ENCODE measurements around the gene ZIC2.

ZIC2 gene

GRCh38 chr13:99959540-99960230 is 21.9 kb upstream of the ZIC2 start:
- DNase-seq (ENCODE audit: low read depth), result no peak

GRCh38 chr13:99960663-99961311 is 20.8 kb upstream of the ZIC2 start:
- DNase-seq (ENCODE audit: low read depth), result no peak

GRCh38 chr13:99961636-99962035 is 19.9 kb upstream of the ZIC2 start:
- no peak for DNase-seq (ENCODE audit: low read depth)

GRCh38 chr13:99962242-99962641 is 19.3 kb upstream of the ZIC2 start:
- no peak for DNase-seq (ENCODE audit: low read depth)

GRCh38 chr13:99963816-99964339 is 17.7 kb upstream of the ZIC2 start:
- DNase-seq (ENCODE audit: low read depth), result no peak

- no peak for DNase-seq (ENCODE audit: low read depth)
Observed at GRCh38 chr13:99965329-99966000, 16.1 kb upstream of the ZIC2 start.

- no peak for DNase-seq (ENCODE audit: low read depth)
Observed at GRCh38 chr13:99966064-99966805, 15.3 kb upstream of the ZIC2 start.

GRCh38 chr13:99967498-99967868 is 14.1 kb upstream of the ZIC2 start:
- DNase-seq (ENCODE audit: low read depth), result no peak

GRCh38 chr13:99967869-99968520 is 13.6 kb upstream of the ZIC2 start:
- no peak for DNase-seq (ENCODE audit: low read depth)

GRCh38 chr13:99968521-99969452 is 12.8 kb upstream of the ZIC2 start:
- no peak for DNase-seq (ENCODE audit: low read depth)

GRCh38 chr13:99969453-99969918 is 12.1 kb upstream of the ZIC2 start:
- no peak for DNase-seq (ENCODE audit: low read depth)

- DNase-seq (ENCODE audit: low read depth), result no peak
Observed at GRCh38 chr13:99969919-99970650, 11.5 kb upstream of the ZIC2 start.

GRCh38 chr13:99970651-99971575 is 10.7 kb upstream of the ZIC2 start:
- DNase-seq (ENCODE audit: low read depth), result no peak

GRCh38 chr13:99971576-99972189 is 9.9 kb upstream of the ZIC2 start, which contains the start of gene ZIC5:
ZIC5 (minus strand) TSS chr13:99971767; CDS start chr13:99971603, 164 bp downstream.
- no peak for DNase-seq (ENCODE audit: low read depth)

- no peak for DNase-seq (ENCODE audit: low read depth)
Observed at GRCh38 chr13:99972190-99972731, 9.3 kb upstream of the ZIC2 start.

GRCh38 chr13:99973163-99973807 is 8.3 kb upstream of the ZIC2 start:
- DNase-seq (ENCODE audit: low read depth), result no peak

GRCh38 chr13:99973808-99974185 is 7.8 kb upstream of the ZIC2 start:
- no peak for DNase-seq (ENCODE audit: low read depth)

Data from GM04504 (cell line).